Fibroblast of upper back skin (primary cell): ENCODE data around the gene FRMD5.

Experiments used
- DNase-seq: peaks from one replicate; pipeline ENCODE4 v3.0.0-alpha.2; 2013

FRMD5 gene

DNA sequence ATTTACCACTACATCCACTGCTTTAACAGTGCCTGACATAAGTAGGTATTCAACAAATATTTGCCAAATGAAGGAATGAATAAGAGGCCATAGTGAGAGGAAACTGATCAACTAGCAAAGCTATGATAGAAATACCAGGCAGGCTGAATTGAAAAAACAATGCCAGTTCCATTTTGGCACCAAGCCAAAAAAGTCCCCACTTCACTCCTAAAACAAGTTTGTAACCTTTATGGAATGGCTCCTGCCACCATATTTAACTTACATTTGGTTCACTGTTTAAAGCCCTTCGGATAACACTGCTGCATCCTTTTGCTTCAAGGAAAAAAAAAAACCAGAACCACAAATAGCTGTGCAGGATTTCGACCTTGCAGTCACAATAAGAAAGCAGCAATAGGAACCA, 166.1 kb downstream of the FRMD5 start:
- DNase-seq, result peak; percentile 20

- DNase-seq, result peak; percentile 38
Observed at GRCh38 chr15:44028349-44028748, 166.7 kb downstream of the FRMD5 start.

DNA sequence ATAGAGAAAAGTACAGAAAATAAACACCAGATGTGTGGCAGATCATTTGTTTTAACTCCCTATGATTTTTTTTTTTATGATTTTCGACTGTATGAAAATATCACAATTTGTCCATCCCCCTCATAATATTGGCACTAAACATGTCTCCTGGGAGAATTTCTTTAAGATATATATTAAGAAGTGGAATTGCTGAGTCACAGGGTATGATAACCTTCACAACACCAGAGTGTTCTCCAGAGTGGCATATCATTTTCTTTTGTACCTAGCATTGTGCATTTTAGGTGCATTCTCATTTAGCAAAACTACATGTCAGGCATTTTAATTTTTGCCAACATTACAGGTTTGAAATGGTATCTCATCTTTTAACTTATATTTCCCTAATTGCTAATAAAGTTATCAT, 170.9 kb downstream of the FRMD5 start:
- no peak for DNase-seq

DNA sequence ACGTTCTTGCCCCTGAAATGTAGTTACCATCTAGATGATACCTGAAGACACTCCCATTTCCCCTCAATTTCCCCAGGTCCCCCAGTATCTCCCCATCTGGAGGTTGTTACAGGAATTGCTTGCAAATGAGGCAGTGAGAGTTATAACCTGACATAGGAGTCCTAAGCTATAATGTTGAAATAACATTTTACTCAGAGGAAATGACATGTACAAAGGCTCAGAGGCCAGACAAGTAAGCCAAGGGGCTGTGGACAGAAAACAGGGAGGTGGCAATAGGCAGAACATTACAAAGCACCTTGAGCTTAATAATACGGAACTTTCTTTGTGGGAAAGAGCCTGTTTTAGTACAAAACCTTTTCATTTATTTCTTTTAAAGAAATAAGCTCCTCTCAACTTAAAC, 171.9 kb downstream of the FRMD5 start:
- no peak for DNase-seq

- no peak for DNase-seq
Observed at GRCh38 chr15:44018151-44018550, 176.9 kb downstream of the FRMD5 start.

- peak; percentile 22 for DNase-seq
Observed at GRCh38 chr15:44015545-44016305, 179.3 kb downstream of the FRMD5 start.

DNA sequence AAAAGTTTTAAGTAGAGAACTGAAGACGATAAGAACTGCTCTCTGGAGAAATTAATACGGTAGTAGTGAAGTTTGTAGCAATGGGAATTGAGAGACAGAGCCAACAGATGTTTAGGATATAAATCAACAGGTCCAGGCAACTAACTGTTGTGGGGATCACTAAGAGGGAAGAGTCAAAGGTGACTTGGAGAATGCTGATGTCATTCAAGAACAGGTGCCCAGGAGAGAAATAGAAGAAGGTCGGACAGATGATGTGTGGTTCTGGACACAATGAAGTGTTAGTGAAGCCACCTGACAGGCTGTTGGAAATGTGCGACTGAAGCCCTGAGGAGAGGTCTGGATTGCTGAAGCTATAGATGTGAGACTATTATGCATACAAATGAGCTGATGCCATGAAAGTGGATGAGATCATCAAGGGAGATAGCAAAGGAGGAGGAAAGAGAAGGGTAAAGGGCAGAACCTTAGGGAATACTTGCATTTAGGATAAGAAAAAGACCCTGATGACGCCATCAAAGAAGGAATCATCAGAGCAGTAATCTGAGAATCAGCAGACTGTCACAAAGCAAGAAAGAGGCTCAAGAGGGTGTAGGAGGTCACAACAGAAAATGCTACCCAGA, 183.7 kb downstream of the FRMD5 start:
- no peak for DNase-seq

DNA sequence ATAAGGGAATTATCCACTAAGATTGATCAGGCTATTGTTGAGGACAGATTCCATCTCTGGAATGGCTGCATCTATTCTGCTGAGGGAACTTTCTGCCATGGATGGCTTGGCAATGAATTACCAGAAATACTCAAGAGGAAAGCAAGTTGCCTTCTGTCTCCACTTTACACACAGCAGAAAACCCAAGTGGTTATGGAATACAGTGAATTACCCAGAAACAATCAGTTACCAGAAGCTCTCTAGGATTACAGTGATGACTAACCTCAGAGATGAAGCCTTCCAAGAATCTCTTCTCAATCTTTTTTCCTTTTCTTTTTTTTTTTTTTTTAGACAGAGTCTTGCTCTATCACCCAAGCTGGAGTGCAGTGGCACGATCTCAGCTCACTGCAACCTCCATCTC, 185.0 kb downstream of the FRMD5 start:
- DNase-seq, result peak; percentile 82

DNA sequence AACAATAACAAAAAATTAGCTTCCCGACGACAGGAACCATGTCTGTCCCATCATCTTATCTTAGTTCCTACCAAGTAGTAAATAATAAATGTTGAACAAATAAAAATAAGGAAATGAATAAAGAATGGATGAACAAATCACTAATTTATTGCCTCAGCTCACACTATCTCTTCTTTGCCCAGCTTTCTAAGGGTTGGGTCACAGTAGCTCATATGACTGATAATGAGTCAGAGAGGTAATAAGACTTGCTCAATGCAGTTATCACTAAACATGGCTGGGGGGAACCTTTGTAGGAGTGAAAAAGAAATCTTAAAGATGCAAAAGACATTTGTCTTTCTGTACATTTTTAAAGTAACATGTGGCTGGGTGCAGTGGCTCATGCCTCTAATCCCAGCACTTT, 186.0 kb downstream of the FRMD5 start:
- DNase-seq, result peak; percentile 68

GRCh38 chr15:44000248-44000647, 194.8 kb downstream of the FRMD5 start:
- DNase-seq, result peak; percentile 91

DNA sequence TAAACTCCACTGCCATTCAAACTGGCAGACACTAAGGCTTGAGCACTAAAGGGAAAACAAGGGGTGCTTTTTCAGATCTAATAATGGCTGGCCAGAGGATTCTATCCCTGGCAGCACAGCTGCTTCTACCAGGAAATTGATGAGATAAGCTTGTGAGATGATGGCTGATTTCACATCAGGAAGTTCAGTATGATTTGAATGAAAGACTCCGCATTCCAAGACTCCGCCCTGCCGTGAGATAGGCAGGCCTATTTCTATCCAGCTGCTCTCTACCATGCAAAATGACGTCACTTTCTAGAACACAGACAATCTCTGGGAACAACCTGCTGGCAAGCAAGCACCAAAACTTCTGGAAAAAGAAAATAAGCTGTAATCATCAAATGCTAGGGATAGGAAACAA, 196.5 kb downstream of the FRMD5 start:
- peak; percentile 49 for DNase-seq

DNA sequence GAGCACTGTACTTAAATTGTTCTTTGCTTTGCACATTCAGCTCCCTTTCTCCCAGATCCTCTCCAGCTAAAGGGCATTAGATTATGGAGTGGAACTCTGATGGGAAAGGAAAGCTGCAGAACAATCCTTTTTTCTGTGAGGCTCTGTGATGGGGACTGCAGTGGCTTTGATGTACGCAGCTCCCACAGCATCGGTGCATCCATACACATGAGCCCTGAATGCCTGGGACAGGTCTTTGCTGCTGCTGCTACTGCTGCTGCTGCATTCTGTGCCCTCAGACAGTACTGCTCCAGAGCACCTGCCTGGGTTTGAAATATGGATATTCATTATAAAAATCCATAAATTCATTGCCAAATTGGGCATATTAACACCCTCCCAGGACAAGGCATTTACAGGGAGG, 203.9 kb downstream of the FRMD5 start:
- no peak for DNase-seq

GRCh38 chr15:43989938-43990337, 205.1 kb downstream of the FRMD5 start:
- no peak for DNase-seq

DNA sequence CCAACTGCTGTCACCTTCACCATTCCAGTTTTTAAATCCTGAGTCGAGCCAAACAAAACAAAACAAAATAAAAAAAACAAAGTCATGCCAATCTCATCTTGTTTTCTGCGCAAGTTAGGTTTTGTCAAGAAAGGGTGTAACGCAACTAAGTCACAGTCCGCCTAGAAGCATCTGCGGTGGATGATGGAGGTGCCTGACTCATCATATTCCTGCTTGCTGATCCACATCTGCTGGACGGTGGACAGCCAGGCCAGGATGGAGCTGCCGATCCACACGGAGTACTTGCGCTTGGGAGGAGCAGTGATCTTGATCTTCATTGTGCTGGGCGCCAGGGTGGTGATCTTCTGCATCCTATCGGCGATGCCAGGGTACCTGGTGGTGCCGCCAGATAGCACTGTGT, 206.2 kb downstream of the FRMD5 start:
- DNase-seq, result no peak

DNA sequence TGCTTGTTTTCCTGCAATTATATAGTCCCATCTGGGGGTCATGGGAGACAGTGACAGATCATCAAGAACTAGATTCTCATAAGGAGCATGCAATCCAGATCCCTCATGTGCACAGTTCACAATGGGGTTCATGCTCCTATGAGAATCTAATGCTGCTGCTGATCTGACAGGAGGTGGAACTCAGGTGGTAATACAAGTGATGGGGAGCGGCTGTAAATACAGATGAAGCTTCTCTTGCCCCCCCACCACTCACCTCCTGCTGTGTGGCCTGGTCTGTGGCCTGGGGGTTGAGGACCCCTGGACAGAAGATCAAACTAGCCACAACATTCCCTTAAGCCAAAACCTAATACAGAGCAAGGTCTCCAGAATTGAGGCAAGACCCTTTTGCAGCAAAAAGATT, 207.1 kb downstream of the FRMD5 start:
- DNase-seq, result no peak

GRCh38 chr15:43985976-43986680, 208.9 kb downstream of the FRMD5 start:
- DNase-seq, result no peak

- no peak for DNase-seq
Observed at GRCh38 chr15:43981576-43981975, 213.5 kb downstream of the FRMD5 start.

GRCh38 chr15:43977072-43977884, 217.8 kb downstream of the FRMD5 start:
- DNase-seq, result no peak

DNA sequence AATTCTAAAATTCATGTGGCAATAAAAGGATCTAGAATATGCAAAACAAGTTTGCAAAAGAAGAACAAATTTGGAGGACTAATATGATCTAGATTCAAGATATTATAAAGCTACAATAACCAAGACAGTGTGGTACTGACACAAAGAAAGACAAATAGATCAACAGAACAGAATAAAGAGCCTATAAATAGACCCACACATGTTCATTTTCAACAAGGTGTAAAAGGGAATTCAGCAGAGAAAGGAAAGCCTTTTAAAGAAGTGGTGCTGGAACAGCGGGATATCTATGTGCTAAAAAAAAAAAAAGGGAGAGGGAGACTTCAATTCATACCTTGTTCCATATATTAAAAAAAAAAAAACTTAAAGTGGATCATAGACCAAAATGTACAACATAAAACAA, 219.3 kb downstream of the FRMD5 start:
- DNase-seq, result no peak

DNA sequence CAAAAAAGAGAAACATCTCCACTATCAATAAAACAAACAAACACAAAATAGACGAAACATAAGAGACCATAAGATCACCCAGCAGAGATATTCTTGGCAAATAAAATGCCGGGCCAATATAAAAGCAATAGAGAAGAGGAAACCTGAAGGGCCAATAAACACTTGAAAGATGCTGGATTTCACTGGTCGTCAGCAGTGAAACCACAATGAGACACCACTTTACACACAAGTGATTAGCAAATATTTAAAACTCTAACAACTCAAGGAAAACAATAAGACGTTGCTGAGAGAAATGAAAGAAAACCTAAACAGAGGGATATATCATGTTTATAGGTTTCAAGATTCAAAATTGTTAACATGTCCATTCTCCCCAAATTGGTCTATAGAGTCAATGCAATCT, 219.7 kb downstream of the FRMD5 start:
- no peak for DNase-seq

DNA sequence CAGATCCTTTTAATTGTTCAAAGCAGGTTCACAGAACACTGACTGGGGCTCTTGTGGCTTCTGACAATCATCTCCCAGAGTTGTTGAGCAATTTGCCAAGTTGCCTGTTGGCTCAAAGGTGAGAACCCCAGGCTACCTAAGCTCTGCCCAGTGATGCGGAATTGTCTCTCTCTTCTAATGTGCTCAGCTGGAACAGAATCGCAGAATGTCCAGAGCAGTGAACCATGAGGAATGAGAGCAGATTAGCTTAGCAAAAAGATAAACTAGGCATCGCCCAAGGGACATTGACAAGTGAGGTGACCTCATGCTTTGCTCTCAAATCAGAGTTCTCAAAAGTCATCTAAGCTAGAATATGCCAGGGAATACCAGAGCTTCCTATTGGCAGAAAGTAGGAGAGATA, 220.2 kb downstream of the FRMD5 start:
- no peak for DNase-seq

GRCh38 chr15:43969802-43970375, 225.2 kb downstream of the FRMD5 start:
- DNase-seq, result no peak

DNA sequence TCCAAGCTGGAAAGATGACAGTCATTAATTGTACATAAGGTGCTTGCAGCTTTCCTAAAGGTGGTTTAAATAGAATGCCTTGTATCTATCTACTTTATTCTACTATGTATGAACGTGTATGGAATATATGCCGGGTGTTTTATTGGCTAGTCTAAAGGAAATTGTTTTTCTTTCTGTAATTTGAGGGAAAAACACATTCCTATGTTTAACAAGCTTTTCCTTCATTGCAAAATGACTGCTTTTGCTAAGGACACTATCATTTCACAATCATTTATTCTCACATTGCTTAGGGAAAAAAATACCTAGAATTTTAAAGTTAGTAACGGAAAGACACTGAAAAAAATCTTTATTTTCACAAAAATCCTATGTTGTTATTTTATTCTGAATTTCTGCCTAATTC, 226.5 kb downstream of the FRMD5 start:
- DNase-seq, result no peak
